ENCODE results near the gene GLRX3.

GLRX3 gene

DNA sequence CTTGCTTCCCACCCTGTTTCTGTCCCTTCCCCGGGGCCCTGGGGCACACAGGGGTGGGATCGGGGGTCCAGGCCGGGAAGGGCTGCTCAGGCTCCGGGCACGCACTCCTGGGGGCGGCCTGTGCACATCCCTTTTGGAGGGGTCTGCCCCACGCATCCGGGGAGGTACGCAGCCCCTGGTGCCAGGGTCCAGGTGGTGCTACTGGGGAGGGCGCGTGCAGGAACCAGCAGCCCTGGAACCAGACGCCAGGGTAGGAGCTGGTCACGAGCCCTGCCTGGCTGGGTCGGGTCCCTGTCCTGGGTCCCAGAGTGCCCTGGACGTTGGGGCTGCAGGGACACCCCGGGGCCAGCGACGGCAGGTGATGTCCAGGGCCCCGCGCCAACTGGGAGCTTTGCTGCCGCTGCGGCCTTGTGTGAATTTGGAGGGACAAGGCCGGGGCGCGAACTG is 53.4 kb downstream of the GLRX3 start:
- Histone ChIP-seq H3K9me3 (ENCODE audit: control insufficient read depth, low read length) (no peaks in the 10 kb centered on the region), H3K36me3 (ENCODE audit: control insufficient read depth, insufficient read depth, low read length) (peaks cover 41% of the 10 kb centered on the region), H3K4me3 (ENCODE audit: extremely low read depth, insufficient read depth, low read length, poor library complexity, severe bottlenecking) (no peak overlapping the region), H3K4me1 (ENCODE audit: control insufficient read depth, insufficient read depth, low read length, poor library complexity, severe bottlenecking) (peaks cover 7% of the 10 kb centered on the region), H3K27ac (ENCODE audit: low read depth, low read length, severe bottlenecking) (no peak overlapping the region)
- WGBS, 2 experiments (ENCODE audit: insufficient coverage in 2 of 2): 87 to 95% methylated on average over 19 to 25 of the region's 25 CpGs

DNA sequence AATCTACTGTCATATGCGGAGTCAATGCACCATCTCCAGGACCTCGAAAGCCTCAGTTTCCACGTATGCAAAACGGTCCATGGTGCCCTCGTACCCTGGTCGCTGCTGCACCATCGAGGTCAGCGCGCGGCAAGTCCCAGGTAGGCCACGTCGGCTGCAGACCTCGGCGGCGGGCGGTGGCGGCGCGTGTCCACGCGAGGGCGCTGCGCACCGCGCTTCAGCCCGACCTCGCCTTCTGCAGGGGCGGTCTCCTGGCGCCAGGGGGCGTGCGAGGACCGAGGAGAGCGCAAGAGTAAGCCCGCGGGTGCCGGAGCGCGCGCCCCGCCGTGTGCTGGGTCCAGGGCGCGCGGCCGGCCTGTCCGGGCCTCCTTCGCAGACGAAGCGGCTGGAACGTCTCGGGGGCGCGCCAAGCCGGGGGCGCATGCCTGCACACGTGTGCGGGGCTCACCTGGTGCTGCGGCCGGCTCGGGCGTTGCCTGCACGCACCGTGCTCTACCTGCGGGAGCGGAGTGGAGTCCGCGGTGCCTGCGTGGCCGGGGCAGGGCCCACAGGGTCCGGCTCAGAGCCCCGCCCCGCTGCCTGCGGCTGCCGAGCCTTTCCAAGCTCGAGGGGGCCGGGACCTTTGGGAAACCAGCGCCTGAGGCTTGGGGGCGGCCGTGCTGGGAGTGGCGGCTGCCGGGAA is 54.0 kb downstream of the GLRX3 start:
- Histone ChIP-seq H3K4me3 (ENCODE audit: extremely low read depth, insufficient read depth, low read length, poor library complexity, severe bottlenecking) (peak overlapping the region; percentile 31), H3K27ac (ENCODE audit: low read depth, low read length, severe bottlenecking) (no peak overlapping the region), H3K36me3 (ENCODE audit: control insufficient read depth, insufficient read depth, low read length) (peaks cover 36% of the 10 kb centered on the region), H3K4me1 (ENCODE audit: control insufficient read depth, insufficient read depth, low read length, poor library complexity, severe bottlenecking) (peaks cover 7% of the 10 kb centered on the region), H3K9me3 (ENCODE audit: control insufficient read depth, low read length) (no peaks in the 10 kb centered on the region)
- 11 to 13% methylated on average over 64 to 75 of the region's 81 CpGs for WGBS, 2 experiments (ENCODE audit: insufficient coverage in 2 of 2)

DNA sequence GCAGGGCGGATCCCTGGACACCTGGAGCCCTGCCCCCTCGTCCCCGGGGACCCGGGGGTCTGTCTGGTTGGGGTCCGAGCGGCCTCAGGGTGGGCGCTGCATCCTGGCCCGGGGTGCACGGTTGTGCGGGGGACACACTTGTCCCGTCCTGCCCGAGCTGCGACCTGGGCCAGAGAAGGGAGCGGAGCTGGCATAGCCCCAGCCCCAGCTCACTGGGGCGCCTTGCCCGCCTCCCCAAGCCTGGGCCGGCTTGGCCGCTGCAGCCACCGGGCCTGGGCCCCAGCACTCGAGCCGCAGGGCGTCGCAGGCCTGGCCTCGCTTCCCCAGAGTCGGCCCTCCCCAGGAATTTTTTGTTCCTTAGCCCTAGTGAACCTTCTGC is 54.5 kb downstream of the GLRX3 start:
- Histone ChIP-seq H3K4me3 (ENCODE audit: extremely low read depth, insufficient read depth, low read length, poor library complexity, severe bottlenecking) (peak overlapping the region; percentile 31), H3K9me3 (ENCODE audit: control insufficient read depth, low read length) (no peaks in the 10 kb centered on the region), H3K27ac (ENCODE audit: low read depth, low read length, severe bottlenecking) (no peak overlapping the region), H3K4me1 (ENCODE audit: control insufficient read depth, insufficient read depth, low read length, poor library complexity, severe bottlenecking) (peaks cover 7% of the 10 kb centered on the region), H3K36me3 (ENCODE audit: control insufficient read depth, insufficient read depth, low read length) (peaks cover 30% of the 10 kb centered on the region)
- 78 to 84% methylated on average over 24 of the region's 25 CpGs for WGBS, 2 experiments (ENCODE audit: insufficient coverage in 2 of 2)

DNA sequence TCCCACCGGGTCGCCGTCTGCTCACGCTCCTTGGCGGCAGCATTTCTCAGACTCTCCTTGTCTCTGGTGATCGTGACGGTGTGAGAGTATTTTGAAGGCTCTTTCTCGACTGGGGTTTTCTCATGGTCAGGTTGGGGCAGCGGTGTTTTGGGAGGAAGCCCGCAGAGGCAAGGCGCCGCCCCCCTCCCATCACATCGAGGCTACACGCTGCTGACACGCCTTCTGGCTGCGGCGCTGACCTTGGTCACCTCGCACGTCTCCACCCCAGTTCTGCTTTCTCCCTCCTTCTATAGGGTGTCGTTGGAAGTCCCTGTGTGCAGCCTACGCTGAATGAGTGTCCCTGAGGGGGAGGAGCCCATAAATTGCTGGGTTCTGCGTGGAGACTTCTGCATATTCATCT is 55.2 kb downstream of the GLRX3 start:
- no peak overlapping the region for H3K4me3 ChIP-seq (ENCODE audit: extremely low read depth, insufficient read depth, low read length, poor library complexity, severe bottlenecking)
- H3K36me3 ChIP-seq (ENCODE audit: control insufficient read depth, insufficient read depth, low read length): peaks cover 24% of the 10 kb centered on the region
- 97 to 98% methylated on average over 19 to 20 of the region's 22 CpGs for WGBS, 2 experiments (ENCODE audit: insufficient coverage in 2 of 2)
- no peaks in the 10 kb centered on the region for H3K9me3 ChIP-seq (ENCODE audit: control insufficient read depth, low read length)
- no peak overlapping the region for H3K27ac ChIP-seq (ENCODE audit: low read depth, low read length, severe bottlenecking)
- H3K4me1 ChIP-seq (ENCODE audit: control insufficient read depth, insufficient read depth, low read length, poor library complexity, severe bottlenecking): peaks cover 7% of the 10 kb centered on the region

DNA sequence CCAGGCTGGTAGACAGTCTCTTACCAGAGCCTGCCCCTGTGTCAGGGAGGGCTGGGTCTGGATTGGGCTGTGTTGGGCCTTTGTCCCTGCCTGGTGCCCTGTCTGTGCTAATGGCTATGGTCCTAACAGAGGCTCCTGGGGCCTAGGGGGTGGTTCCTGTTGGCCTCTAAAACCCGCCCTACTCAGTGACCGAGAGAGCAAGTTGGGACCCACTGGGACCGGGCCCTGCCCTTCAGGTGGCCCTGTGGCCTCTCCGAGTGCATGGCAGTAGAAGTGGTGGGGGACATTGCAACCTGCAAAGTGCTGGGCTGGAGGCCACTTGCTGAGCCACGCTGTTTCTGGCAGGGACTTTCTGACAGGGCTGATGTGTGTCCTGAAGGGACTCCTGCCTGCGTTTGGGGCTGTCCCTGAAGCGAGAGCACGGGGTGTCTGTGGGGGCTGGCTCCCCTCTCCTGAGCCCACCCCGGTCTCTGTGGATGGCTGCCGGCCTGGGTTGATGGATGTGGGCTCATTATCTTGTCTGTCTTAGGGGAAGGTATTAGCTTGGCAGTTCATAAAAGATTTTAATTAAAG is 56.2 kb downstream of the GLRX3 start:
- Histone ChIP-seq H3K27ac (ENCODE audit: low read depth, low read length, severe bottlenecking) (no peak overlapping the region), H3K36me3 (ENCODE audit: control insufficient read depth, insufficient read depth, low read length) (peaks cover 17% of the 10 kb centered on the region), H3K4me1 (ENCODE audit: control insufficient read depth, insufficient read depth, low read length, poor library complexity, severe bottlenecking) (peaks cover 7% of the 10 kb centered on the region), H3K4me3 (ENCODE audit: extremely low read depth, insufficient read depth, low read length, poor library complexity, severe bottlenecking) (no peak overlapping the region), H3K9me3 (ENCODE audit: control insufficient read depth, low read length) (no peaks in the 10 kb centered on the region)
- 88 to 97% methylated on average over 8 of the region's 10 CpGs for WGBS, 2 experiments (ENCODE audit: insufficient coverage in 2 of 2)

DNA sequence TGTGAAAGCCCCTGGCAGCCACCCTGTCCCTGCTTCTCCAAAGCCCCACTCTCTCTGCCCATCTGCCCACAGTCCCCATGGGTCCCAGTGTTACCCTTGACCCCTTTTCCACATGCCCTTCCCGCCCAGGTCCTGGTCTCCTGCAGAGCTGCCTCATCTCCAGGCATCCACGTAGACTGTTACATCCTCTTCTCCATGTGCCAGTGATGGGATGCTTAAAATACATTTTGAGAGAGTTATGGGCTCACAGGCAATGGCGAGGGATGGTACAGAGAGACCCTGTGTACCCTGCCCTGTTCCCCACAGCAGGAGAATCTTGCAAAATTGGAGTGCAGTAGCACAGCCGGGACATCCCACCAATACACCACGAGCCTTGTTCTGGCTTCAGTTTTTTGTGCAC is 56.8 kb downstream of the GLRX3 start:
- H3K9me3 ChIP-seq (ENCODE audit: control insufficient read depth, low read length): no peaks in the 10 kb centered on the region
- no peak overlapping the region for H3K4me3 ChIP-seq (ENCODE audit: extremely low read depth, insufficient read depth, low read length, poor library complexity, severe bottlenecking)
- H3K4me1 ChIP-seq (ENCODE audit: control insufficient read depth, insufficient read depth, low read length, poor library complexity, severe bottlenecking): peaks cover 7% of the 10 kb centered on the region
- peaks cover 10% of the 10 kb centered on the region for H3K36me3 ChIP-seq (ENCODE audit: control insufficient read depth, insufficient read depth, low read length)
- 84 to 100% methylated on average over 2 of the region's 5 CpGs for WGBS, 2 experiments (ENCODE audit: insufficient coverage in 2 of 2)
- no peak overlapping the region for H3K27ac ChIP-seq (ENCODE audit: low read depth, low read length, severe bottlenecking)

DNA sequence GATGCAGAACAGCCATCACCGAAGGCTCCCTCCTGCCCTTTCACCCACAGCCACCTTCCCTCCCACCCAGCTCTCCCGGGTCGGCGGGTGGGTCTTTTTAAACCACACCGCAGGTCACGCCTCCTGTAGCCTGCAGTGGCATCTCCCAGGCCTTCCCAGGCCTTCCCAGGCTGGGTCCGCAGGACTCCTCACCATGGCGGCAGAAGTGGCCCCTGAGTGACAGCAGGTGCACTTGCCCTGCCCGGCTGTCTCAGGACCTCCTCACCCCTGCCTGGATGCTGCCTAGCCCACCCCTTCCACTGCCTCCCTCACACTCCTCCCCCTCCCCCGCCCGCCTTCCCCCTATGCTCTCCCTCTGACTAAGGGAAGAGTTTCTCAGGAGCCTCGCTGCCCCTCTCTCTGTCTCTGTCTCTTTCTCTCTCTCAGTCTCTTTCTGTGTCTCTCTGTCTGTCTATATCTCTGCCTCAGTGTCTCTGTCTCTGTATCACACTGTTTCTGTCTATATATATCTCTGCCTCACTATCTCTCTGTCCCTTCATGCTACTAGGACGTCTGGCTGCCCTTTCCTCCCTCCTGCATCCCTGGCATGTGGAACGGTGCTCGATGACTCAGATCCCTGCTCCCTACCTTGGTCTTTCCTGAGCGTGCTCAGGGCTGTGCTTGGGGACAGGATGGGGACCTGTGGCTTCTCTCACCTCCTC is 57.5 kb downstream of the GLRX3 start:
- peaks cover 7% of the 10 kb centered on the region for H3K4me1 ChIP-seq (ENCODE audit: control insufficient read depth, insufficient read depth, low read length, poor library complexity, severe bottlenecking)
- 59 to 70% methylated on average over 6 to 13 of the region's 16 CpGs for WGBS, 2 experiments (ENCODE audit: insufficient coverage in 2 of 2)
- H3K27ac ChIP-seq (ENCODE audit: low read depth, low read length, severe bottlenecking): no peak overlapping the region
- no peak overlapping the region for H3K4me3 ChIP-seq (ENCODE audit: extremely low read depth, insufficient read depth, low read length, poor library complexity, severe bottlenecking)
- peaks cover 5% of the 10 kb centered on the region for H3K36me3 ChIP-seq (ENCODE audit: control insufficient read depth, insufficient read depth, low read length)
- H3K9me3 ChIP-seq (ENCODE audit: control insufficient read depth, low read length): no peaks in the 10 kb centered on the region

DNA sequence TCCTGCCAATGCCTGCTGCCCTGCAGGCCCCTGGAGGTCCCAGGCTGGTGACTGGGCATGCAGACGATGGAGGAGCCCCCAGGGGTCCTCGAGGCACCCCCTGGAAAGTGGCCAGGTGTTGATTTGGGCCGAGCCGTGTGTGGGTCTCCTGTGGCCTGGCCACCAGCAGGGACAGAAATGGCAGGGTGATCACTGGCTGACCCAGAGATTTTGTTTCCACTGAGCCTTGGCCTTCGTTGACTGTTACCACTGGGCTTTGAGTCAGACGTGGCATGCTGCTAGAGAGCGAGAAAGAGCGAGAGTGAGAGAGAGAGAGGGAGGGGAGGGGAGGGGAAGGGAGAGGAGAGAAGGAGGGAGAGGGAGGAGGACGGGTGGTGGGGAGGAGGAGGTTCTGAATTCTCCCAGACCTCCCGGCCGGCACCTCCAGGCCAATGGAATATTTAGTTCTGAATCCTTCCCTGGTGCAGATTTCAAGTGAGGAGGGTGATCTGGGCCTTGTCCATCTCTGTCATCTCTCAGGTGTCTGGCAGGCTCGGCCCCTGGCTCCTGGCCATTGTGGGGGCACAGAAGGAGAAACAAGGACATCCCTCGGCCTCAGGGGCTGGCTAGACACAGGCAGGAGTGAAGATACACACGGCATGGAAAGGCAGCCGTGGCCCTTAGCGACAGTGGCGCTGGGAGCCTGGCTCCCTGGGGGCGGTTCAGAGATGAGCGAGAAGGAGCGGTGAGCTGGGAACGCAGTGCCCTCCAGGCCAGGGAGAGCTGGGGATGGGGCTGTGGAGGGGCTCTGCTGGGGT is 58.2 kb downstream of the GLRX3 start:
- H3K36me3 ChIP-seq (ENCODE audit: control insufficient read depth, insufficient read depth, low read length): peaks cover 2% of the 10 kb centered on the region
- no peak overlapping the region for H3K27ac ChIP-seq (ENCODE audit: low read depth, low read length, severe bottlenecking)
- no peak overlapping the region for H3K4me3 ChIP-seq (ENCODE audit: extremely low read depth, insufficient read depth, low read length, poor library complexity, severe bottlenecking)
- no peaks in the 10 kb centered on the region for H3K9me3 ChIP-seq (ENCODE audit: control insufficient read depth, low read length)
- WGBS, 2 experiments (ENCODE audit: insufficient coverage in 2 of 2): 77 to 80% methylated on average over 15 to 19 of the region's 21 CpGs
- peaks cover 7% of the 10 kb centered on the region for H3K4me1 ChIP-seq (ENCODE audit: control insufficient read depth, insufficient read depth, low read length, poor library complexity, severe bottlenecking)

DNA sequence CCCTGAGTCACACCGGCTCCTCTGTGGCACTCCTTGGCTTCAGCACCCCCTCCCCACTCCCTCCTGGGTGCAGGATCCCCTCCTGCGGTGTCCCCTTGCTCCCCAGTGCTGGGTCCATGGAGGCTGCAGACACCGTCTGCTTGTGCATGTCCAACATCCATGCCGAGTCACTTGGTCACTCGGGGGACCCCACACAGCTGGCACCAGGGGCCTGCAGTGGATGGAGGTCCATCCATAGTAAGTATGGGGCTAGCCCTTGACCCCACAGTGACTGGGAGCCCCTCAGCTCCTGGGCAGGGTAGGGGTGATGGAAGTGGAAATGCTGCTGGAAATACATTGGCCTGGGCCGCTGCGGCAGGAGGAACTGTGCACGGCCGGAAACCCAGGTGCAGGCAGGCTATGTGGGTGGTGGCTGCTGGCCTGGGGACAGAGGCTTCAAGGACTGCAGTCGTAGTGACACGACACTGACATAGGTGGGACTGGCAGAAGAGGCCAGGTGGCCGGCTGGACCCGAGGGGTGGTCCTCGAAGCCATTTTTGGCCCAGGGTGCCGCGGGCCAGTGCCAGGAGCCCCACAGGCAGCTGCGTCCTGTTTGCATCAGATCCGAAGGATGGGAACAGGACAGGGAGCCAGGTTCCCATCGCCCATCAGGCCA is 58.9 kb downstream of the GLRX3 start:
- WGBS, 2 experiments (ENCODE audit: insufficient coverage in 2 of 2): 92 to 94% methylated on average over 19 of the region's 19 CpGs
- no peak overlapping the region for H3K27ac ChIP-seq (ENCODE audit: low read depth, low read length, severe bottlenecking)
- no peaks in the 10 kb centered on the region for H3K36me3 ChIP-seq (ENCODE audit: control insufficient read depth, insufficient read depth, low read length)
- H3K9me3 ChIP-seq (ENCODE audit: control insufficient read depth, low read length): no peaks in the 10 kb centered on the region
- peaks cover 7% of the 10 kb centered on the region for H3K4me1 ChIP-seq (ENCODE audit: control insufficient read depth, insufficient read depth, low read length, poor library complexity, severe bottlenecking)
- no peak overlapping the region for H3K4me3 ChIP-seq (ENCODE audit: extremely low read depth, insufficient read depth, low read length, poor library complexity, severe bottlenecking)

DNA sequence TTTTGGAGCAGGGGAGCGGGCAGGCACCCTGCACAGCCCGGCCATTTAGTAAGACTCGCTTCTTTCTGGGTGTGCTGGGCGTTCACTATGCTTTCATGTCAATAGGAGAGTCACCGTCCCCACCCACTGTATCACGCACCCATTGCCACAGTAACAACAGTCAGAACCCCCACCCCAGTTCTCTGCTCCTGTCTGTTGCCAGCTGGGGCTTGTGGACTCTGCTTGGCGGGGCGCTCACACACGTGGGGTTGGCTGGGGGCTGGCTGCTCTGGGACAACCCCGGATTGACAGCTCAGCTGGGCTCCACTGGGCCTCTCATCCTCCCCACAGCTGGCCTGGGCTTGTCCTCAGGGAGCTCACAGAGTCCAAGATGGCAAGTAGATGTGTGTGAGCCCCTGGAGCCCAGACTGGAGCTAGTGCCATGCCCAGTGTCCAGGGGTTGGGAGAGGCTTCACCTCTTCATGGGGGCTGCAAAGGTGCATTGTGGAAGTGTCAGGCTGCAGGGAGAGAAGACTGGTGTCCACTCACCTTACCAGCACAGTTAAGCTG is 59.6 kb downstream of the GLRX3 start:
- Histone ChIP-seq H3K4me3 (ENCODE audit: extremely low read depth, insufficient read depth, low read length, poor library complexity, severe bottlenecking) (no peak overlapping the region), H3K27ac (ENCODE audit: low read depth, low read length, severe bottlenecking) (no peak overlapping the region), H3K4me1 (ENCODE audit: control insufficient read depth, insufficient read depth, low read length, poor library complexity, severe bottlenecking) (peaks cover 7% of the 10 kb centered on the region), H3K9me3 (ENCODE audit: control insufficient read depth, low read length) (no peaks in the 10 kb centered on the region), H3K36me3 (ENCODE audit: control insufficient read depth, insufficient read depth, low read length) (no peaks in the 10 kb centered on the region)
- 89 to 95% methylated on average over 5 to 6 of the region's 10 CpGs for WGBS, 2 experiments (ENCODE audit: insufficient coverage in 2 of 2)

Data from mesodermal cell (in vitro differentiated cells).